Measurements from ENCODE around the gene ACSS1. TPM values are rescaled to one million over a fixed set of nuclear protein-coding genes. Genes with fewer than 3 reads are reported as not detected.

Gene ACSS1
- total RNA-seq, 1 experiment from 2014 or later = 0.61 TPM

DNA sequence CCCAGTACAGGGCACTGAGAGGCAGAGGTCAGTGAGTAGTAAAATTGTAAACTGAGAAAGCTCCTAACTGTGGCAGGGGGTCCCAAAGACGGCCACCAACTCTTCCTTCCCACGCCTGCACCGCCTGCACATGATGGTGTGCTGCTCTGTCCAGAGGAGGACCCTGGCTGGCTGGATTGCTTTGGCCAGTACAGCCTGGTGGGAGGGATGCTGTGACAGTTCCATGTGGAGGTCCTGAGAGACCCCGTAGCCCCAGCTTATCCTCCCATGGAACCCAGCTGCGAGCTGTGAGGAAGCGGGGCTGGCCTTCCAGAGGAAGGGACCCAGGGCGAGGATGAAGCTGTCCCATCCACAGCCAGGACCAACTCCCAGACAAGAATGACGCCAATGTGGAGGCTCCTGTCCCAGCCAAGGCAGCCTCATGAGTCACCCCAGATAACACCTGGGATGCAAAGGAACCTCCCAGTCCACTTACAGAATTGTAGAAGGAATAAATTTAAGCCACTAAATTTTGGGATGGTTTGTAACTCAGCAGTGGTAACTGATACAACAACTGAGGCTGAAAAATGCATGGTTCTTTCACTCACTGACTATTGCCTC, 2.0 kb upstream of the ACSS1 start:
- H3K27ac ChIP-seq (ENCODE audit: insufficient read length, low read depth, low read length) = no peak overlapping the region
- H2AK5ac ChIP-seq (ENCODE audit: insufficient read length, low read length) = no peak overlapping the region
- peaks cover 21% of the 10 kb centered on the region for H3K23me2 ChIP-seq (ENCODE audit: insufficient read length, low read depth, low read length, poor library complexity, severe bottlenecking)
- H2BK12ac ChIP-seq (ENCODE audit: insufficient read length, low read depth, low read length) = no peak overlapping the region
- no peak overlapping the region for H2AFZ ChIP-seq (ENCODE audit: low read length)
- H3K18ac ChIP-seq (ENCODE audit: insufficient read length, low read depth, low read length) = no peak overlapping the region
- no peak overlapping the region for H3K4ac ChIP-seq (ENCODE audit: low read depth, low read length)
- no peak overlapping the region for H3K4me2 ChIP-seq (ENCODE audit: insufficient read depth, insufficient read length, low read length)
- H4K91ac ChIP-seq (ENCODE audit: insufficient read length, low read depth, low read length) = no peak overlapping the region
- H3K9ac ChIP-seq (ENCODE audit: extremely low read depth, insufficient read length, low read length) = no peak overlapping the region
- no peak overlapping the region for H4K8ac ChIP-seq (replicated peaks; ENCODE audit: insufficient read length, low read depth, low read length)
- no peak overlapping the region for H2BK20ac ChIP-seq (ENCODE audit: low read depth, low read length, poor library complexity, severe bottlenecking)
- peaks cover 45% of the 10 kb centered on the region; the same call in 1 of the 2 replicates for H3K27me3 ChIP-seq (ENCODE audit: insufficient read depth, low read length)
- H3K79me1 ChIP-seq (ENCODE audit: insufficient read depth, low read depth, low read length, poor library complexity, severe bottlenecking) = no peaks in the 10 kb centered on the region
- no peaks in the 10 kb centered on the region; a peak in 1 of 5 replicates for H3K9me3 Mint-ChIP-seq
- TF ChIP-seq, protein P1, sequence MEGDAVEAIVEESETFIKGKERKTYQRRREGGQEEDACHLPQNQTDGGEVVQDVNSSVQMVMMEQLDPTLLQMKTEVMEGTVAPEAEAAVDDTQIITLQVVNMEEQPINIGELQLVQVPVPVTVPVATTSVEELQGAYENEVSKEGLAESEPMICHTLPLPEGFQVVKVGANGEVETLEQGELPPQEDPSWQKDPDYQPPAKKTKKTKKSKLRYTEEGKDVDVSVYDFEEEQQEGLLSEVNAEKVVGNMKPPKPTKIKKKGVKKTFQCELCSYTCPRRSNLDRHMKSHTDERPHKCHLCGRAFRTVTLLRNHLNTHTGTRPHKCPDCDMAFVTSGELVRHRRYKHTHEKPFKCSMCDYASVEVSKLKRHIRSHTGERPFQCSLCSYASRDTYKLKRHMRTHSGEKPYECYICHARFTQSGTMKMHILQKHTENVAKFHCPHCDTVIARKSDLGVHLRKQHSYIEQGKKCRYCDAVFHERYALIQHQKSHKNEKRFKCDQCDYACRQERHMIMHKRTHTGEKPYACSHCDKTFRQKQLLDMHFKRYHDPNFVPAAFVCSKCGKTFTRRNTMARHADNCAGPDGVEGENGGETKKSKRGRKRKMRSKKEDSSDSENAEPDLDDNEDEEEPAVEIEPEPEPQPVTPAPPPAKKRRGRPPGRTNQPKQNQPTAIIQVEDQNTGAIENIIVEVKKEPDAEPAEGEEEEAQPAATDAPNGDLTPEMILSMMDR (conservative IDR thresholded peaks at IDR 0.05) = no peak
- H3K4me1 Mint-ChIP-seq = peaks cover 7 to 11% of the 10 kb centered on the region in 2 experiments; a peak in 3 of 4 replicates
- no peaks in the 10 kb centered on the region for H3K79me2 ChIP-seq (ENCODE audit: insufficient read depth, low read length)
- H3K23ac ChIP-seq (ENCODE audit: insufficient read length, low read depth, low read length) = no peak overlapping the region
- H3K27ac Mint-ChIP-seq = no peak overlapping the region
- no peak overlapping the region for H2BK15ac ChIP-seq (ENCODE audit: low read depth, low read length)
- no peaks in the 10 kb centered on the region for H3K9me3 ChIP-seq (ENCODE audit: control insufficient read depth, low read depth, low read length)
- H3K4me3 Mint-ChIP-seq = no peak overlapping the region
- no peak overlapping the region for H3T11ph ChIP-seq (ENCODE audit: low read length)
- H3K4me1 ChIP-seq (ENCODE audit: insufficient read depth, low read length) = no peaks in the 10 kb centered on the region
- DNase-seq = no peak
- no CpG with 5 or more reads among the region's 8 CpGs for WGBS (ENCODE audit: extremely low coverage, insufficient read length, low lambda C conversion rate)
- no peak overlapping the region for H3K14ac ChIP-seq (ENCODE audit: insufficient read depth, low read length)
- H4K20me1 ChIP-seq (ENCODE audit: control insufficient read depth, insufficient read depth, insufficient read length) = no peaks in the 10 kb centered on the region
- no peaks in the 10 kb centered on the region for H3K36me3 Mint-ChIP-seq (ENCODE audit: insufficient read depth in 1 of 3, low read depth in 3 of 3)
- H2BK120ac ChIP-seq (ENCODE audit: low read depth, low read length, poor library complexity, severe bottlenecking) = no peak overlapping the region
- H3K27me3 Mint-ChIP-seq (ENCODE audit: low read depth) = peaks cover 97% of the 10 kb centered on the region
- no peak overlapping the region for H2BK5ac ChIP-seq (ENCODE audit: insufficient read length, low read length)
- no peak overlapping the region for H3K56ac ChIP-seq (ENCODE audit: insufficient read length, low read depth, low read length)
- H4K5ac ChIP-seq (ENCODE audit: insufficient read length, low read depth, low read length) = no peak overlapping the region

Measured in H9 (cell line).